ENCODE measurements around the gene PARD3. TPM values are rescaled to one million over a fixed set of nuclear protein-coding genes. Genes with fewer than 3 reads are reported as not detected.

PARD3 gene
- total RNA-seq, 1 experiment from 2014 or later: 51.8 TPM

GRCh38 chr10:34297541-34298345, 517.4 kb downstream of the PARD3 start:
- no peak for DNase-seq (ENCODE audit: low spot score)
- ChIA-PET CTCF (no interaction called here), POLR2A (no interaction called here)
- Mint-ChIP-seq H3K27ac (peak overlapping the region; percentile 22), H3K36me3 (no peaks in the 10 kb centered on the region), H3K27me3 (ENCODE audit: low read depth) (no peaks in the 10 kb centered on the region), H3K9me3 (no peaks in the 10 kb centered on the region), H3K4me3 (no peak overlapping the region), H3K4me1 (peaks cover 39% of the 10 kb centered on the region)
- TF ChIP-seq, protein P1, sequence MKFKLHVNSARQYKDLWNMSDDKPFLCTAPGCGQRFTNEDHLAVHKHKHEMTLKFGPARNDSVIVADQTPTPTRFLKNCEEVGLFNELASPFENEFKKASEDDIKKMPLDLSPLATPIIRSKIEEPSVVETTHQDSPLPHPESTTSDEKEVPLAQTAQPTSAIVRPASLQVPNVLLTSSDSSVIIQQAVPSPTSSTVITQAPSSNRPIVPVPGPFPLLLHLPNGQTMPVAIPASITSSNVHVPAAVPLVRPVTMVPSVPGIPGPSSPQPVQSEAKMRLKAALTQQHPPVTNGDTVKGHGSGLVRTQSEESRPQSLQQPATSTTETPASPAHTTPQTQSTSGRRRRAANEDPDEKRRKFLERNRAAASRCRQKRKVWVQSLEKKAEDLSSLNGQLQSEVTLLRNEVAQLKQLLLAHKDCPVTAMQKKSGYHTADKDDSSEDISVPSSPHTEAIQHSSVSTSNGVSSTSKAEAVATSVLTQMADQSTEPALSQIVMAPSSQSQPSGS (CRISPR knock-in tag; IDR thresholded peaks at IDR 0.05; ENCODE audit: borderline replicate concordance, low read depth): no peak
- TF ChIP-seq E2F1 (CRISPR knock-in tag; IDR thresholded peaks at IDR 0.05): no peak
- no peak for TF ChIP-seq ERG (CRISPR knock-in tag; IDR thresholded peaks at IDR 0.05)
- TF ChIP-seq, protein P2, sequence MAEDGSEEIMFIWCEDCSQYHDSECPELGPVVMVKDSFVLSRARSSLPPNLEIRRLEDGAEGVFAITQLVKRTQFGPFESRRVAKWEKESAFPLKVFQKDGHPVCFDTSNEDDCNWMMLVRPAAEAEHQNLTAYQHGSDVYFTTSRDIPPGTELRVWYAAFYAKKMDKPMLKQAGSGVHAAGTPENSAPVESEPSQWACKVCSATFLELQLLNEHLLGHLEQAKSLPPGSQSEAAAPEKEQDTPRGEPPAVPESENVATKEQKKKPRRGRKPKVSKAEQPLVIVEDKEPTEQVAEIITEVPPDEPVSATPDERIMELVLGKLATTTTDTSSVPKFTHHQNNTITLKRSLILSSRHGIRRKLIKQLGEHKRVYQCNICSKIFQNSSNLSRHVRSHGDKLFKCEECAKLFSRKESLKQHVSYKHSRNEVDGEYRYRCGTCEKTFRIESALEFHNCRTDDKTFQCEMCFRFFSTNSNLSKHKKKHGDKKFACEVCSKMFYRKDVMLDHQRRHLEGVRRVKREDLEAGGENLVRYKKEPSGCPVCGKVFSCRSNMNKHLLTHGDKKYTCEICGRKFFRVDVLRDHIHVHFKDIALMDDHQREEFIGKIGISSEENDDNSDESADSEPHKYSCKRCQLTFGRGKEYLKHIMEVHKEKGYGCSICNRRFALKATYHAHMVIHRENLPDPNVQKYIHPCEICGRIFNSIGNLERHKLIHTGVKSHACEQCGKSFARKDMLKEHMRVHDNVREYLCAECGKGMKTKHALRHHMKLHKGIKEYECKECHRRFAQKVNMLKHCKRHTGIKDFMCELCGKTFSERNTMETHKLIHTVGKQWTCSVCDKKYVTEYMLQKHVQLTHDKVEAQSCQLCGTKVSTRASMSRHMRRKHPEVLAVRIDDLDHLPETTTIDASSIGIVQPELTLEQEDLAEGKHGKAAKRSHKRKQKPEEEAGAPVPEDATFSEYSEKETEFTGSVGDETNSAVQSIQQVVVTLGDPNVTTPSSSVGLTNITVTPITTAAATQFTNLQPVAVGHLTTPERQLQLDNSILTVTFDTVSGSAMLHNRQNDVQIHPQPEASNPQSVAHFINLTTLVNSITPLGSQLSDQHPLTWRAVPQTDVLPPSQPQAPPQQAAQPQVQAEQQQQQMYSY (CRISPR knock-in tag; IDR thresholded peaks at IDR 0.05): no peak
- no peak for TF ChIP-seq GRHL2 (CRISPR knock-in tag; IDR thresholded peaks at IDR 0.05; ENCODE audit: insufficient replicate concordance, severe bottlenecking)
- TF ChIP-seq, protein P3, sequence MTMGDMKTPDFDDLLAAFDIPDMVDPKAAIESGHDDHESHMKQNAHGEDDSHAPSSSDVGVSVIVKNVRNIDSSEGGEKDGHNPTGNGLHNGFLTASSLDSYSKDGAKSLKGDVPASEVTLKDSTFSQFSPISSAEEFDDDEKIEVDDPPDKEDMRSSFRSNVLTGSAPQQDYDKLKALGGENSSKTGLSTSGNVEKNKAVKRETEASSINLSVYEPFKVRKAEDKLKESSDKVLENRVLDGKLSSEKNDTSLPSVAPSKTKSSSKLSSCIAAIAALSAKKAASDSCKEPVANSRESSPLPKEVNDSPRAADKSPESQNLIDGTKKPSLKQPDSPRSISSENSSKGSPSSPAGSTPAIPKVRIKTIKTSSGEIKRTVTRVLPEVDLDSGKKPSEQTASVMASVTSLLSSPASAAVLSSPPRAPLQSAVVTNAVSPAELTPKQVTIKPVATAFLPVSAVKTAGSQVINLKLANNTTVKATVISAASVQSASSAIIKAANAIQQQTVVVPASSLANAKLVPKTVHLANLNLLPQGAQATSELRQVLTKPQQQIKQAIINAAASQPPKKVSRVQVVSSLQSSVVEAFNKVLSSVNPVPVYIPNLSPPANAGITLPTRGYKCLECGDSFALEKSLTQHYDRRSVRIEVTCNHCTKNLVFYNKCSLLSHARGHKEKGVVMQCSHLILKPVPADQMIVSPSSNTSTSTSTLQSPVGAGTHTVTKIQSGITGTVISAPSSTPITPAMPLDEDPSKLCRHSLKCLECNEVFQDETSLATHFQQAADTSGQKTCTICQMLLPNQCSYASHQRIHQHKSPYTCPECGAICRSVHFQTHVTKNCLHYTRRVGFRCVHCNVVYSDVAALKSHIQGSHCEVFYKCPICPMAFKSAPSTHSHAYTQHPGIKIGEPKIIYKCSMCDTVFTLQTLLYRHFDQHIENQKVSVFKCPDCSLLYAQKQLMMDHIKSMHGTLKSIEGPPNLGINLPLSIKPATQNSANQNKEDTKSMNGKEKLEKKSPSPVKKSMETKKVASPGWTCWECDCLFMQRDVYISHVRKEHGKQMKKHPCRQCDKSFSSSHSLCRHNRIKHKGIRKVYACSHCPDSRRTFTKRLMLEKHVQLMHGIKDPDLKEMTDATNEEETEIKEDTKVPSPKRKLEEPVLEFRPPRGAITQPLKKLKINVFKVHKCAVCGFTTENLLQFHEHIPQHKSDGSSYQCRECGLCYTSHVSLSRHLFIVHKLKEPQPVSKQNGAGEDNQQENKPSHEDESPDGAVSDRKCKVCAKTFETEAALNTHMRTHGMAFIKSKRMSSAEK (CRISPR knock-in tag; IDR thresholded peaks at IDR 0.05; ENCODE audit: borderline replicate concordance): no peak
- TF ChIP-seq, protein P4, sequence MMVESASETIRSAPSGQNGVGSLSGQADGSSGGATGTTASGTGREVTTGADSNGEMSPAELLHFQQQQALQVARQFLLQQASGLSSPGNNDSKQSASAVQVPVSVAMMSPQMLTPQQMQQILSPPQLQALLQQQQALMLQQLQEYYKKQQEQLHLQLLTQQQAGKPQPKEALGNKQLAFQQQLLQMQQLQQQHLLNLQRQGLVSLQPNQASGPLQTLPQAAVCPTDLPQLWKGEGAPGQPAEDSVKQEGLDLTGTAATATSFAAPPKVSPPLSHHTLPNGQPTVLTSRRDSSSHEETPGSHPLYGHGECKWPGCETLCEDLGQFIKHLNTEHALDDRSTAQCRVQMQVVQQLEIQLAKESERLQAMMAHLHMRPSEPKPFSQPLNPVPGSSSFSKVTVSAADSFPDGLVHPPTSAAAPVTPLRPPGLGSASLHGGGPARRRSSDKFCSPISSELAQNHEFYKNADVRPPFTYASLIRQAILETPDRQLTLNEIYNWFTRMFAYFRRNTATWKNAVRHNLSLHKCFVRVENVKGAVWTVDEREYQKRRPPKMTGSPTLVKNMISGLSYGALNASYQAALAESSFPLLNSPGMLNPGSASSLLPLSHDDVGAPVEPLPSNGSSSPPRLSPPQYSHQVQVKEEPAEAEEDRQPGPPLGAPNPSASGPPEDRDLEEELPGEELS (CRISPR knock-in tag; IDR thresholded peaks at IDR 0.05): no peak
- no peak for TF ChIP-seq NFE2L1 (CRISPR knock-in tag; IDR thresholded peaks at IDR 0.05)
- TF ChIP-seq FOXP1 (CRISPR knock-in tag; IDR thresholded peaks at IDR 0.05; ENCODE audit: borderline replicate concordance): no peak
- TF ChIP-seq NR2C2 (CRISPR knock-in tag; IDR thresholded peaks at IDR 0.05): no peak
- no peak for TF ChIP-seq ZMAT4 (CRISPR knock-in tag; IDR thresholded peaks at IDR 0.05)
- TF ChIP-seq TEAD4 (CRISPR knock-in tag; IDR thresholded peaks at IDR 0.05): no peak
- TF ChIP-seq STAT6 (CRISPR knock-in tag; conservative IDR thresholded peaks at IDR 0.05; ENCODE audit: low read depth): no peak
- ATAC-seq: no peak
